Activated T-helper 1 cell treated with Interleukin-2 at 50 U/mL for 16 hours (primary cell): ENCODE results near the gene RHO.

Source experiments
- DNase-seq: peaks from one replicate; pipeline ENCODE4 v3.0.0-alpha.2; 2020; ENCODE audit warnings: low read depth

Gene RHO

DNA sequence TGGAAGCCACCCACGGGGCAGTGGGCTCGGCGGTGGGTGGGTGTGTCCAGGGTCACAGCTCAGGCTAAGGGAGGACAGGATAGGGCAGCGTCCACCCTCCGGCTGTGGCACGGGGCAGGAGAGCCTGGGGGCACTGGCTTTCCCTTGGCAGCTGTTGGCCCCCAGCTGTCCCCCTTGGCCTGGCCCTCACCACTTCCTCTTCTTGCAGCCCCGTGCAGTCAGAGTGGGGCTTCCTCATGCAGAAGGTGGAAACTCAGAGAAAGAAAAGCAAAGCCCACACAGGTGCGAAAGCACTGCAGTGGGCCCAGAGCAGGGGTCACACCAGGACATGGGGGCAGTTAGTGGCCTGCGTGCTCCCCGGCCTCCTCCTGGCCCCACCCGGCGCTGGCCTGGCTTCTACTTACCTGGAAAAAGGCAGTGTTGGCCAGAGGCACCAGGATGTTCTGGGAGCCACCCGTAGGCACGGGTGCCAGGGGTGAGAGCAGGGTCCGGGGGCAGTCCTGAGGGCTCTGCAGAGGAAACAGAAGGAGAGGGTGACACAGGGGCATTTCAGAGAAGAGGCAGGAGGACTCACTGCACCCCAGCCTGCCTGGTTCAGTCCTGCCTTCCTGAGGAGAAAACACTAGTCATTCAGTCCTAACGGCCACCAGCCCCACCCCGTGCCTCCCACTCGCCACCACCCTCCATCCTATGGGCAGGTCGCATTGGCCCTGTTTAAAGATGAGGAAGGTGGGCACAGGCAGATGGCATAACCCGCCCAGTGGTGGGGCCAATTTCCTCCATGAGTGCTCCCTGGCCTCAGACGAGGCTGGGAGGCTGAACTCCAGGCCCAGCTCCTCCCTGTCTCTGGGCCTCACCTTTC lies 49.7 kb downstream of the RHO start:
- no peak for DNase-seq

DNA sequence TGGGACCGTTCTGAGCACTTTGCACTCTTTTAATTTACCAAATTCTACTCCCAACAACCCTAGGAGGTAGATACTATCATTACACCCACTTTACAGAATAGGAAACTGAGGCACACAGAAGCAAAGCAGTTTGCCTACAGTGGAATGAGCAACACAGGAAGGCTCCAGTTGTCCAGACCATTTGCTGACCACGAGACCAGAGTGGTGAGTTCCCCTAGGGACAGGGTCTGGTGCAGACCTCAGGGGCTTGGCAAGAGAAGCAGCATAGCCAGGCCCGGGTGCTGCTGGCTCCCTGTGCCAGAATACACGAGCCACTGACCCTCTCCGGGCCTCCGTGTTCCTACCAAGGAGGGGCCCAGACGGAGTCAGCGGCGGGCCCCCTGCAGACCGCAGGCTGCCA lies 51.6 kb downstream of the RHO start:
- no peak for DNase-seq

DNA sequence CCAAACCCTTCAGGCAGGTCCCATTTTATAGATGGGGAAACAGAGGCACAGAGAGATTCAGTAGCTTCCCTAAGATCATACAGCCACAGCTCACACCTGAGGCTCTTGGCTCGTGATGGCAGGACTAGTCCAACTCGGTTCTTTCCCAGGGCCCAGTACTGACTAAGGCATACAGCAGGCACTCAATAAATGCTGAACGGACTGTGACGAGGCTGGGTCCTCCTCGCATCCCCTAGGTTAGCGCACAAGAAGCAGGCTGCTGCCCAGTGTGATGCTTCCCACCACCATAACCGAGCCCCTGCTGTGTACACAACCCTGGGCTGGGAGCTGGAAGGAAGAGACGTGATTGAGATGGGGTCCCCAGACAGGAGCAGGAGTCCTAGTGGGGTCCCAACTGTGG lies 53.2 kb downstream of the RHO start:
- DNase-seq: no peak

DNA sequence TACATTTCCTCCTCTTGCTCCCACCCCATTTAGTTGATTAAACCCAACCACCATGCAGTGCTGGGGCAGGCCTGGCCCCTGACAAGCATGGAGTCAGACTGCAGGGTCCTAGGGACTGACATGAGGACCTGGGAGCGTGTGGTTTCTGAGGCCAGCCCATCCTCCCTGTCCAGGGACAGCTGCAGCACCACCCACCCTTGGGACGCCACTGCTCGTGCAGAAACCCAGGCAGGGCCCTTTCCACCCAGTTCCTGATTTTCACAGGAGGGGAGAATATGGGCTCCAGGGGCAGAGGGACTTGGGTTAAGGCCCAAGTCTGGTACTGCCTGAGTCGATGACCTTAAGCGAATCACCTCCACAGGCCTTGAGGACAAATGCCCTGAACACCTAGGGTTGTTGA lies 54.4 kb downstream of the RHO start:
- DNase-seq: no peak

DNA sequence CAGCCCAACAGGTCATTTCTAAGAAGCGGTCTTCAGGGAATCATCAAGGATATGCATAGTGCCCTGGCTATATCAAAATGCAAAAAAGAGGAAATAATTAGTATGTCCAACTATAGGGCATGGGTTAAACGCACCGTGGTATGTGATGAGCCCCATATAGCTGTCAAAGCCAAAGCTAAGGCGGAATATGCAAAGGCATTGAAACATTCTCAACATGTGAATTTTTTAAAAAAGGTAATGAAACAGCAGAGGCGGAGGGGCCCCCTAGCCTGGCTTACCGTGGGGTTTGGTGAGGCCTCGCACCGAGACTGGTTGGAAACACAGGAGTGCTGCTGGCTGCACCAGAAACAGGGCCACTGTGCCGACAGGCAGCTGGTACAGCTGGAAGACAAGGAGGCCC lies 54.9 kb downstream of the RHO start:
- DNase-seq: no peak

DNA sequence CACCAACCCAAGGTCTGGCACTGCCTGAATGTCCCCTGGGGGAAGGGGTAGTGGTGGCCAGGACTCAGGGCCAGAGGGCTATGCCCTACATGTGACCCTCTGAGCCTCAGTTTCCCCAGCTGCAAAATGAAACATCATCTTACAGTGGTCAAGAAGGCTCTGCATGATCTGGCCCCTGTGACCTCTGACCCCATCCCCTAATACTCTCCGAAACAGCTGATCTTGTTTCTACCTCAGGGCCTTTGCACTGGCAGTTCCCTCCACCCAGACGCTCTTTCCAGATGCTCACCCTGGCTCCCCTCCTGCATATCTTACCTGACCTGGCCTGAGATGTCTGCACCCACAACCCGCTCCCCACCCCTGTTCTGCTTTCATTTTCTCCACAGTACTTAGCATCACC lies 56.2 kb downstream of the RHO start:
- DNase-seq: no peak
